GM19240 (cell line): ENCODE data around the gene CHST14.
A peak's percentile ranks its signal among the peaks of the same experiment; 100 is the strongest.

Source experiments
- DNase-seq: peaks from one replicate; pipeline ENCODE4 v3.0.0; 2011; ENCODE audit warnings: low spot score; ENCODE audit not compliant: insufficient read length

CHST14 gene

DNA sequence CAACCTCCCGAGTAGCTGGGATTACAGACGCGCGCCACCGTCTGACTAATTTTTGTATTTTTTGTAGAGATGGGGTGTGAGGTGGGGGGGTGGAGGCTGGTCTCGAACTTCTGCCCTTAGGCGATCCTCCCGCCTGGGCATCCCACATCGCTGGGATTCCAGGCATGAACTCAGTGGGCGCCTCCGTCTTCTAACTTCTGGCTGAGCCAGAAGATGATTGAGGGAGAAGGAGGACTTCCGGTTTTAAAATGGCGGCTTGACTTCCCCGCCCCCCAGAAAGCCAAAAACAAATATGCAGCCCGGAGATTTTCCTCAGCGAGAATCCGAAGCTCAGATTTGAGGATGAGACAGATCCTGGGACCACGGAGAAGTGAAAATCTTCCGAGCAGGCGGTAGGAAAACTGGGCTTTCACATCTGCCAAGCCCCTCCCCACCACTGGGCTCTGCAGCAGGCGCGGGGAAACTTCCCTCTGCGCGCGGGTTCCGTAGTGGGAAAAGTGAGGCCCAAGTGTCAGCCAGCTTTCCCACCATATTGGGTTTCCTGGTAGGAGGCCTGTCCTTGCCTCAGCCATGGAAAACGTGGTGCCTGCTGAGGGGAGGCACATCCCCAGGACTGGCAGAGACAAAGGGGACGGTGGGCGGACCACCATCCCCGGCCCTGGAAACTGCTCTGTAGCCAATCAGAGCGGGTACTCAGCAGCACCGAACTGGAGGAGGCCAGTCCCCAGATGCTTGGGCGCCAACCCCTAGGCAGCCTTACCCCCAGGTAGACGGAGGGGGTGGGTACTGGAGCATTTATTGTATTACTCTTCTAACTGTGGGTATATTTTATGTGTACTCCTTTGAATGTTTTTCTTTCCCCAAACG is 17.3 kb downstream of the CHST14 start:
- DNase-seq: no peak

DNA sequence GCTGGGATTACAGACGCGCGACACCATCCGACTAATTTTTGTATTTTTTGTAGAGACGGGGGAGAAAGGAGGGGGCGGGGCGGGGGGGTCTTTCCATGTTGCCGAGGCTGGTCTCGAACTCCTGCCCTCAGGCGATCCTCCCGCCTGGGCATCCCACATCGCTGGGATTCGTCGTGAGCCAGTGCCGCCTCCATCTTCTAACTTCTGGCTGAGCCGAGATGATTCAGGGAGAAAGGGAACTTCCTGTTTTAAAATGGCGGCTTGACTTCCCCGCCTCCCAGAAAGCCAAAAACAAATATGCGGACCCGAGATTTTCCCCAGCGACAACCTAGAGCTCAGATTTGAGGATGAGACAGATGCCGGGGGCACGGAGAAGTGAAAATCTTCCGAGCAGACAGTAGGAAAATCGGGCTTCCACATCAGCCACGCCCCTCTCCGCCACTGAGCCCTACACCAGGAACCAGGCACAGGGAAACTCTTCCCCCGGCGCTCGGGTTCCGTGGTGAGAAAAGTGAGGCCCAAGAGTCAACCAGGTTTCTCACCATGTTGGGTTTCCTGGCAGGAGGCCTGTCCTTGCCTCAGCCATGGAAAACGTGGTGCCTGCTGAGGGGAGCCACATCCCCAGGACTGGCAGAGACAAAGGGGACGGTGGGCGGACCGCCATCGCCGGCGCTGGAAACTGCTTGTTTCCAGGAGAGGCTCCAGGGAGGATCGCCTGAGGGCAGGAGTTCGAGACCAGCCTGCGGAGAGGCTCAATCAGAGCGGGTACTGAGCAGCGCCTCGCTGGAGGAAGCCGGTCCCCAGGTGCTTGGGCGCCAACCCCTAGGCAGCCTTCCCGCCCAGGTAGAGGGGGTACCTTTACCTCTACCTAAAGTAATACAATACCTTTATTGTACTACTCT is 18.7 kb downstream of the CHST14 start:
- DNase-seq: no peak

GRCh38 chr15:40493089-40493840 is 22.5 kb downstream of the CHST14 start:
- no peak for DNase-seq

DNA sequence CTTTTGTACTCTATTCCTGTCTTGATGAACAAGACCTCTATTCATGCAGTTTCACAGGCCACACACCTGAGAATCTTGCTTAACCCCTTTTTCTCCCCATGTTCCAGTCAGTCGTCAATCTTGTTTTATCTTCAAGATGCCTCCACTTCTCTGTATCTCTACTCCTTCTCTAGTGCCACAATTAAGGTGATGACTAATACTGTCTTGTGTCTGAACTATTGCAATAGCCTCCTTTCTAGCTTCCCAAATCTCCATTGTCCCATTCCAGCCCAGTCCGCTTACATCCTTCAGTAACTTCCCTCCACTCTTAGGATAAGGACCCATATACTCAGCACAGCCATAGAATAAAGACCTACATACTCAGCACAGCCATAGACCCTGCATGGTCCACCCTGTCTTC is 24.7 kb downstream of the CHST14 start:
- DNase-seq: no peak

GRCh38 chr15:40498418-40498817 is 27.6 kb downstream of the CHST14 start:
- no peak for DNase-seq

GRCh38 chr15:40498891-40499290 is 28.1 kb downstream of the CHST14 start:
- no peak for DNase-seq

DNA sequence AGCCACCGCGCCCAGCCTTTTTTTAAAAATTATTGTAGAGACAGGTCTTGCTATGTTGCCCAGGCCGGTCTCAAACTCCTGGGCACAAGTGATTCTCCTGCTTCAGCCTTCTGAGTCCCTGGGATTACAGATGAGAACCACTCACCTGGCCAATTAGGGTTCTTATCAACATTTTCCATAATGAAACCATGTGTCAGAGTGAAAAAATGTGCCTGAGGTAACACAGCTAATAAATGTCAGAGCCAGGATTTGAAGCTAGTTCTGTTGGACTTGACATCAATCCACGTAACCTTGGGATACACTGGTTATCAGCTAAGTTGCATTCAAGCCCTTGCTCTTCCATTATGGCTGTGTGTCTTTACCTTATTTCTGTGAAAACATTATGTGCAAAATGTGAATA is 29.1 kb downstream of the CHST14 start:
- no peak for DNase-seq

- DNase-seq: no peak
These were observed 30.0 kb downstream of the CHST14 start for GRCh38 chr15:40500568-40501330.

GRCh38 chr15:40501487-40501886 is 30.7 kb downstream of the CHST14 start:
- no peak for DNase-seq

DNA sequence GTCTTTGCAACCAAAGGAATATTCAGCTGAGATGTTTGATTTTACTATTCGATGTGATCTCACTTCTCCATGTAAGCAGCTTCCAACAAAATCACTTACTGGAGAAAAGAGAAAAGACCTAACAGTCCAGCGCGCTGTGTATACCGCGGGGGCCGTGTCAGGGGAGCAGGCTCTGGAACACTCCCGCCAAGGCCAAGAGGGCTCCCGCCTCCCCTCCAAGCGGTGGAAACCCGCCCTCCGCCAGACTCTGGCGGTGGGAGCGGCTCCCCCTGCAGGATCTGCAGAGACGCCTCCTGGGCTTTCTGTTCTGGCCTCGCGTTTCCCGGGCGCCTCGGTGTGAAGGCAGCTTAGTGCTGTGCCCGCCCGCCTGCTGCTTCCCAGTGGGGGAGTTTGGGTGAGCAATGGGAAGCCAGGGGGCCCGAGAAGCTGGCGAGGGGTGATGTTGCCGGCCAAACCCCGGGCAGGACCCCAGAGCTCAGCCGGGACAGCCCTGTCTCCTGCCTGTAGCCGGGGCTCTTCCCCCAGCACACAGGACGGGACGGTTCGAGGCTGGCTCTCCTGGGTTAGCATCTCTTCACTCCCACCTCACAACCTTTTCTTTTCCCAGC is 36.3 kb downstream of the CHST14 start:
- DNase-seq: peak; percentile 64

- DNase-seq: no peak
These were observed 37.4 kb downstream of the CHST14 start for GRCh38 chr15:40508216-40508615.

- DNase-seq: no peak
These were observed 39.4 kb downstream of the CHST14 start for GRCh38 chr15:40510201-40510600.

- peak; percentile 21 for DNase-seq
These were observed 40.3 kb downstream of the CHST14 start for GRCh38 chr15:40511093-40511471.

DNA sequence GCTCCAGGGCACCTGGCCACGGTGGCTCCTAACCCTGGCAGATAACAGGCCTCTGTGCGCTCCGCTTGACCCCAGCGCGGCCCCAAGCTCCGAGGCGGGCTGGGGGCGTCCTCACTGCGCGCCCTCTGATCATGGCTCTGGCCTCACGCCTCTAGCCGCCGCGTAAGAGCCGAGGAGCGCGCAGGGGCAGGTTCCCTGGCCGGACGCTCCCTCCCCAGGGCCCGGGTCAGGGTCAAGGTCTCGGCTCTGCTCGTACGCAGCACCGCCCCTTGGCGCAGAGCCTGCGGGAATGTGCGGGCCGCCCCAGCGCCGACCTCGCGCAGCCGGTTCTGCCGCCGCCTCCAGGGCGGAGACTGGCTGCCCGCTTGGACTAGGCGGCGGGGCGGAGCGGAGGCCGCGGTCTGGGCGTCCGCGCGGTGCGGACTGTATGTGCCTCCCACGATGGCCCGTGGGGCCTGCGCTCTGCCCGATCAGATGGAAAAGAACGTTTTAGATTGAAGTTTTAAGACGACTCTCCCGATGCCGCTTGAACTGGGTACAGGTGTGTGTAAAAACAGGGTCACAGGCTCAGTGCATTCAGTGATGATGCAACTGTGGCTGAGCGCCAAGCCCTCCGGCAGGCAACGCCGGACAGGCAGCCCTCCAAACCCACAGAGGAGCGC is 40.8 kb downstream of the CHST14 start:
- DNase-seq: no peak

DNA sequence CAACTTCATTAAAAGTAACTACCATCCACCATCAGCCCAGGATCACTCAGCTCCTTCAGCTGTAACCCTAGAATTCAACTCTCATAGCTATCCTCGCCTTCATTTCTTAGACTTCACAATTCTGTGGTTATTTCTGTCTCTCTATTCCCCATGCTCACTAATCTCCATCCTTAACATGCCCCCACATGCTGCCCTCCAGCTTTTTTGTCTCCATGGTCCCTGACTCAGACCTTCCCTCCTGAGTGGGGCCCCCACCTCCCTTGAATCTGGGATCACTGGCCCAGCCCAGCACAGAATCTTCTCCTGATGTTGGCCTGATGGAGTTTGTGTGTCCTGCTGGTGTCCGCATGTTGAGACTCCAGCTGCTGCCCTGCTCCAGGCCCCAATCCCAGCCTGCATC is 41.7 kb downstream of the CHST14 start:
- DNase-seq: no peak

DNA sequence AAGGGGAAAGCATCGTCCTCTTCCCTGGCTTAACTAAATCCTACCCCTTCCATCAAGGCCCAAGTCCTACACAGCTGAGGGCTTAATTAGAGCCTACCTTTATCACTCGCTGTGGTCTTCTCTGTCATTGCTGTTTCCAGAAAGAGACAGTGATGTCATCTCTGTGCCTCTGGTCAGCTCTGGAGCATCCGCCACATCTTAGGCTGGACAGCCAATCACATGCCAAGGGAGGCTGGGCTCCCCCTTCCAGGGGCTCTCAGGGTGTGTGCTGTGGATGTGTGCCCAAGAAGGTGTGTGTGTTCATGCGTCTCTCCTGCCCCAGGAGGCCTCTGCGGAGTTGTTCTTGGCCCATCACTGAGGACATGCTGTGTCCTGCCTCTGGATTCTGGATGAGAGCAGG is 42.8 kb downstream of the CHST14 start:
- DNase-seq: no peak

GRCh38 chr15:40516322-40516721 is 45.5 kb downstream of the CHST14 start:
- no peak for DNase-seq
